Fibroblast of lung (primary cell): Measurements from ENCODE around the gene CBFB.

Experiments
- CTCF ChIP-seq, 2 donors: IDR thresholded peaks in 1 of 2; conservative IDR thresholded peaks in 1 of 2; 1 replicate in 1 of 2; 2 replicates in 1 of 2; pipeline ENCODE4 v1.5.1; 2011 to 2012; ENCODE audit warnings: low read length in 2 of 2, control low read depth in 1 of 2, inconsistent platforms in 1 of 2, low read depth in 1 of 2, mild to moderate bottlenecking in 1 of 2
- EZH2 ChIP-seq: IDR thresholded peaks from 2 replicates; pipeline ENCODE4 v1.5.1; 2012; ENCODE audit warnings: low read length, control low read depth, mild to moderate bottlenecking; ENCODE audit errors: missing control alignments

GRCh38 chr16:66984892-66985311 lies 44.0 kb upstream of the CBFB start:
- TF ChIP-seq CTCF (conservative IDR thresholded peaks at IDR 0.05 in 1 of 2, IDR thresholded peaks at IDR 0.05 in 1 of 2; ENCODE audit: low read depth in 1 of 2, low read length in 2 of 2) (no peak), EZH2 (no peak)
